Stimulated activated CD8-positive, alpha-beta memory T cell treated with anti-CD3 and anti-CD28 coated beads, Interleukin-2, amount 100 ng/mL, for 48 hours (primary cell): ENCODE results near the gene MAB21L4.

Experiments used
- DNase-seq, 2 donors: peaks; one replicate each; pipeline ENCODE4 v3.0.0-alpha.2; 2020; ENCODE audit warnings: low read depth in 2 of 2

The MAB21L4 gene

DNA sequence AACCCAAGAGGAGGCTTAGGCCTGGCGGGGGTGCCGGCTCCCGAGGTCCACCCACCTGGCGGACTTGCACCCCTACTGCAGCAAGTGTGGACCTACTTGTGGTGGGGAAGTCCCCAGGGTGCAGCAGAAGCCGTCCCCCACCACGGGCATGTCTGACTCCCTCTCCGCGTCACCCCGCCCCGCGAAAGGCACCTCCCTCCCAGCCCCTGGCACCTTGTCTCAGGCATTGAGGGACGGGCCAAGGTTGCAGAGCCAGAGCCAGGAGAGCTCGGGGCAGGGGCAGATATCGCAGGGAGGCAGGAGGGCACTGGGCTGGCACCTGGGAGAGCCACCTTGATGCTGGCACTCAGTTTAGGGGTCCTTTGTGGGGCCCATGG, 29.2 kb upstream of the MAB21L4 start:
- no peak for DNase-seq

DNA sequence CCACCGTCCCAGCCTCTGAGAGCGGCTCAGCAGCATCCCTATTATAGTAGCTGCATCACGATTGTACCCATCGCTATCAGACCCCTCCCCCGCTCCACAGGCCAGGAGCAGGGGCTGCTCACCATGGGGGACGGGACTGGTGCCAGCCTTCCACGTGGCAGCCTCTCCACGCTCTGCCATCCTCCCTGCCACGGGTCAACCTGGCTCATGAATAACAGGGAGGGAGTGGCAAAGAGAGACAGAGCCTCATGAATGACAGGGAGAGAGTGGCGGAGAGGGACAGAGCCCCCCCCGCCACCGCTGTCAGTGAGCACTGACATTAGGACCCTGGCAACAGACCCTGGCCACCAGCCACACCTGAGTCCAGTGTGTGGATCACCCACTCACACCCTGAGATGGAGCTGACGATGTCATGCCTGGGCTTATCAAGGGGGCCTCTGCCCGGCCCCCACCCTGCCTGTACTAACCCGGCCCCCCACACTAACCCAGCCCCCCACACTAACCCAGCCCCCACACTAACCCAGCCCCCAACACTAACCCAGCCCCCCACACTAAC, 27.1 kb upstream of the MAB21L4 start:
- no peak for DNase-seq

GRCh38 chr2:240922245-240922981, 26.5 kb upstream of the MAB21L4 start:
- DNase-seq, result no peak

DNA sequence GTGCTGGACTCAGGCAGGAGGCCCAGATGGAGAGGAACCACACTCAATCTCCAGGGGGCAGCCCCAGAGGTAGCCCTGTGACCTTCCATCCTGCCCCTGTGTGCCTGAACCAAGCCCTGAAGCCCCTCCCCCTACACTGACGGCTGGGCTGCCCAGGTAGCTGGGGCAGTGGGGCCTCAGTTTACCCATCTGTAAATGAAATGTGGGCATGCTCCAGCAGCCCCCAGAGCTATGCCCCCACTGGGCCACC, 26.0 kb upstream of the MAB21L4 start:
- no peak for DNase-seq

DNA sequence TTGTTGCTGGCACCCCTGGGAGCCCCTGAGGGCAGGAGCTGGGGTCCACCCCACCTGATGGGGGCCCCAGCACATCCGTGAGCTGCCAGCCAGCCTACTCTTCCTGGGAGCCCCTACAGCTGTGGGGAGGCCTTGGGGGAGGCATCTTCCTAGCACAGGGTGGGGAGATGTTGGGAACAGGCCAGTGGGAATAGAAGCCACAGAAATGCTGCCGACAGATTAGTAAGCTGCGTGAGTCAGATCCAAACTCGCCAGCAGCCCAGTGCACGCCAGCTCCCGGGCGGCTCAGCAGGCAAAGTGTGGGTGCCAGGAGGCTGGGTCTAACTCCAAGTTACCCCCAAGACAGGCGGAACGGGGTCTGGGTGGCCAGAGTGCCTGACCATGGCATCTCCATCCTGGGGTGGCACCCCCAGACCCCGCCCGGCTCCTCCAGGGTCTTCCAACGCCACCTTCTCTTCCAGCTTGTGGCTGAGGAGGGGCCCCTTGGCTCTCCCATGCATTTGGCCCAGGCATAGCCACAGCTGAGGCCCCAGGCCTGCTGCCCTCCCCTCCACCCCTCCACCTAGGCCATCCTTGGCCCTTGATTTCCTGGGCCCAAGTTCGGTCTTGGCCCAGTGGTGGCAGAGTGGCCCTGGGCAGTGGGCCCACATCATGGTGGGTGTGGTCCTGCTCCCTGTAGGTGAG, 25.5 kb upstream of the MAB21L4 start:
- DNase-seq, result no peak

DNA sequence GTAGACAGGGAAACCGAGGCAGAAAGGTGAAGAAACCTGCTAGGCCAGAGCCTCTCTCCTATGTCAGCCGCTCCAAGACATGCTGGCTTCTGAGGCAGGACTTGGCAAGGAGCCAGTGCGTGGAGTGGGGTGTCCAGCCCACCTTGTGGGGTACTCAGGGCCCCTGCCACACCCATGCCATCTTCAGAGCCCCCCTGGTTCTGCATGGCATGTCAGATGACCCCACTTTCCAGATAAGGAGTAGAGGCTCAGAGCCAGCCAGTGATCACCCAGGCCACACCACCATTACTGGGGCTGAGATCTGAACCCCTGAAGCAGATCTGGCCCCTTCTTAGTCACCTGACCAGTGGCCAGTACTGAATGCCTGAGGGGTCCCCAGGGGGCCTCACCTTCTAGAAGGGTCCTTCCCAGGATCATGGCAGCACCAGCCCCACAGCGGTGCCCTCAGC, 24.9 kb upstream of the MAB21L4 start:
- no peak for DNase-seq

GRCh38 chr2:240919786-240920782, 24.1 kb upstream of the MAB21L4 start:
- no peak for DNase-seq

DNA sequence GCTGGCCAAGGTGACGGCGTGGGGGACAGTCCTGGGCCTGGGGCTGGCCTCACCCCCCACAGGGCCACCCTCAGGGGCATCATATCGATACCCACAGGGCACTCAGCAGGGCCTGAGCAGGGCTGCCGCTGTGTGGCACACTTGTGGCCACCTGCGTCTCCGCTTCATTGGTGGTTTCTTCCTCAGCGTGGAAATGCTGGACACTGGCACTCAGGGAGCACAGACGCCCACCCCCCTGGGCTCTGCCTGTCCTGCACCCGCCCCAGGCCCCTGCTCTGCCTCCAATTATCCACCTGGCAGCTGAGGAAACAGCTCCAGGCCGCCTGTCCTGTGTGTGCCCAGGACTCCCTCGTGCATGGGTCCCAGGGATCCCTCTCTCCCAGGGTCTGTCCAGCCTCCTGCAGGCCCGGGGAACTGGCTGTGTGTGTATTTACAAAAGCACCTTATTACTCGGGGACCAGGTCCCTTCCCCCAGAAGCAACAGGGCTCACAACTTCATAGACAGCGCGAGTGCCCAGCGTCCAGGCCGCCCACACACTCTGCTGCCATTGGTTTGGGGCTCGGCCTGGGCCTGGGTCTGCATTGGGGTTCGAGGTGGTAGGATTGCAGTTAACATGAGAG, 23.3 kb upstream of the MAB21L4 start:
- no peak for DNase-seq

GRCh38 chr2:240918258-240919091, 22.5 kb upstream of the MAB21L4 start:
- DNase-seq, result no peak

GRCh38 chr2:240917684-240918257, 21.8 kb upstream of the MAB21L4 start:
- DNase-seq, result no peak

DNA sequence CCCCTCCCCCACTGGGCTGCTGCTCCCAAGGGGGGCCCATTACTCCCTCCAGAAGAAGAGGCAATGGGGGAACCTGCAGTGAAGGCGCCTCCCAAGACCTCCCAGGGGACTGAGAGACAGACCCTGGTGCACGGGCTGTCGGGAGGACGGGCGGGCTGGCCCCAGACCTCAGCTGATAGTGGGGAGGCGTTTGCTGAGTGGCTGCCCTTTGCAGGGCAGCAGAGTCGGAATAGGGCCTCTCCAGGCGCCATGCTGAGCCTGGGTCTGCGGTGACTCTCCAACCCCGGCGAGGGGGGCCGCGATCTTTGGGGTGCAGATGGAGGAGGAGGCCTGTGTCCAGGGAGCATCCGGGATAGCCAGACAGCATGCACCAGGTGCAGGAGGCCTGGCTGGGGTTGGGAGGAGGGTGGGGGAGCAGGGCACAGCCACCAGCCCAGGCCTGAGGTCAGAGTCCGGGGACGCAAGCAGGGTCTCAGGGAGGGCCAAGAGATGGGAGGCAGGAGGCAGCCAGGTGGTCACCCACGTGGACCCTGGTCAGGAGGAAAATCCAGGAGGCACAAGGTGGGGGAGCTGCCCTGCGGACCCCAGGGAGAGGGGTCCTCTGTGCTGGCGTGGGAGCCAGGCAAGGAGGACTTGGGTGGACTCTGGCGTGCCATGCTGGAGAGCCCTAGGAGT, 21.2 kb upstream of the MAB21L4 start:
- no peak for DNase-seq

GRCh38 chr2:240916571-240917008, 20.6 kb upstream of the MAB21L4 start:
- DNase-seq, result no peak

- no peak for DNase-seq
Measured at GRCh38 chr2:240915526-240916341, 19.8 kb upstream of the MAB21L4 start.

GRCh38 chr2:240914645-240915525, 18.9 kb upstream of the MAB21L4 start:
- DNase-seq, result no peak

DNA sequence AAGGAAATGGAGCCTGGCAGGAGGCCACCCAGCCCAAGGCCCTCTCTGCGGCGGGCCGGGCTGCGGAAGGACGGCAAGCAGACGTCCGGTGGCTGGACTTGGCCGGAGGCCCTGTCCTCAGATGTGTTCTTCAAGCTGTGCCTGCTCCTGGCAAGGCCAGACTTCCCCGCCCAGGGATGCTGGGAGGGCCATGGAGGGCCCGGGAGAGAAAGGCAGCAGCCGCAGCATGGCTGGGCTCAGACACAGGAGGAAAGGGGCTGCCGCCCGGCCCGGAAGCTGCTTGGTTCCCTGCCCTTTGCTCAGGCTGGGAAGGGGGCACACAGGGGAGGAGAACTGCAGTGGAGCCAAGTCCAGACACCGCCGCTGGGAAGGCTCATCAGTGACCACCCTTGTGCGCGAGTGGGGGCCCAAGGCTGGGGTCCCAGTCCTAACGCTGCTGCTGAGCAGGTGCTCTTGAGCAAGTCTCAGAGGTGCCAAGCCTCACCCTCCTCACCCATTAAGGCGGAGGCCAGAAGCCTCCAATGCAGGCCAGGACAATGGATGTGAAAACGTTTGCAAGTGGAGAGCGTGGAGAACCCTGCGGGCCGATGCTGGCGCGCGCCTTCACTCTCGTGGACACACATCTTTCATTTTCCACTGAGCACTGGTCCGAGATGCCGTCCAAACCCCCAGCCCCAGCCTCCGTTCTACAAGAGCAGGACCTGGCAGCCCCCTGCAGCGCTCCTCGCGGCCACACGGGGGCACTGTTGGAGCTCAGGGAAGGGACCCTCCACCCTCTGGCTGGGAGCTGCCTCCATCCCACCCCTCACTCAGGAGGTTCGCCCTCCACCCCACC, 18.1 kb upstream of the MAB21L4 start:
- DNase-seq, result peak; percentile 54 to 60

DNA sequence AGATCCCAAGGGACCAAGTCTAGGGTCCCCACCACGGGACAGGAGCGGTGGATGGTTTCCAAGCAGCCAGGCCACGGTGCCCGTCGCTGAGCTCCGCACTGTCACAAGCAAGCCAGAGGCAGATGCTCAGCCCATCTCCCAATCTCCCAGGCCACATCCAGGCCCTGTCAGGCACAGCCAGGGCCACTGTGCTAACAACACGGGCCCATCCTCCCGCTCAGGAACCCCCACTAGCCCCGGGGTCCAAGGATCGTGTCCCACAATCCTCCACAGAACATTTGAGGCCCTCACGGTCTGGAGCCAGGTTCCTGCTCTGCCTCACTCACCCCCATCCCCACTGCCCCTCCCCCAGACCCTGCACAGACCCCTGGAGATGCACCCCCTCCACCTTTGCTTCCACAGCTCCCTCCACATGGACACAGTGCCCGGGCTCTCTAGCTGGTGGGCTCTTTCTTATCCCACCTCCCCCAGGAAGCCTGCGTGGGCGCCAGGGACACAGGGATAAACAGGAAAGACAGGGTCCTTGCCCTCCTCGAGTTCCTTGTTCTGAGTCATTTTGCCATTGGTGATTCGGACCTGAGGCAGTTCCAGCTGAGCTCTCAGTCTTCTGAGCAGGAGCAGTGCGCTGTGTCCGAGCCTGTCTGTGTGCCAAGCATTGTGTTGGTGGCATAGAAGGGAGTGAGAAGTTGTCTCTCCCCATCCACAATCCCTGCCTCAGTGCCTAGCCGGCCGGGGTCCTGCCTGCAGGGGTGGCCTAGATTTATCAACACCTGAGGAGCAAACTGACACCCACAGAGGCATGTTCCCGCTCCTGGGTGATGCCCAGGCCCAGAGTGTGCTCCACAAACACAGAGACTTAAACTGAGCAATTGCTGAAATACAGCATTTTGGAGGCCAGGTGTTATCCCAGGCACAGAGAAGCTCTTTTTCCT, 17.2 kb upstream of the MAB21L4 start:
- no peak for DNase-seq
